Activated naive CD4-positive, alpha-beta T cell (primary cell): ENCODE measurements around the gene PLCH2.

ENCODE experiments used
- DNase-seq, 4 experiments: peaks; one replicate each; lab custom pipeline; 2025; lab: John Stamatoyannopoulos, UW

The PLCH2 gene

DNA sequence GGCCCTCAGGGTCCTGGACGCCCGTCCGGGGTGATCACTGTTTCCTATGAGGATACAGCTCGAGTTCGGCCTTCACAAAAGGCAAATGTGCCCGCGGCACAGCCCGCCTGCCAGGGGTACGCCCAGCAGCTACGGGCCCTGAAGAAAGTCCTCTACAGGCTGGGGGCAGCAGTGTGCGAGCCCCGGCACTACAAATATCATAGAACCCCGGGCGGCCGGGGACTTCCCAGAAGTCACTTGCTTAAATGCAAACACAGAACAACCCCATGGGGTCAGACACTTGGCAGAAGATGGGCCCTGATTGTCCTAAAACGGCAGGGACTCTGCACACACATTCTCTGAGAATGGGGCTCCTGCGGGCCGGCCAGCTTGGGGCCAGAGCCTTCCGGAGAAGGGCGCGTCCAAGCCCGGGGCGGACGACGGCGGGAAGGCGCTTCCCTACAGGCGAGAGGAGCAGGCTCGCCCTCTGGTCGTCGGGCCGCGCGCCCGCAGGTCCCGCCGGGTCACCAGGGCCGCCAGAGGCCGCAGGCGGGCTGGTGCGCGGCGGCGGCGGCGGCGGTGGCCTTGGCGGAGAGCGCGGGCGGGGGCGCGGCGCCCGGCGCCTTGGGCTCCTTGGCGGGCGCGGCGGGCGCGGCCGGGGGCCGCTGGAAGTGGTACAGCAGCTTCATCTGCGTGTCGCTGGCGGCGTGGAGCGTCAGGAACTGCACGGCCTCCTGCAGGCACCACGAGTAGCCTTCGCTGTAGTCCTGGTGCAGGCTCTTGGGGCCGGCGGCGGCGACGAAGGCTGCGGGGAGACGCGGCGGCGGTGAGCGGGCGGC lies 53.1 kb downstream of the PLCH2 start:
- DNase-seq: peak in 1 of 4 experiments; percentile 16

DNA sequence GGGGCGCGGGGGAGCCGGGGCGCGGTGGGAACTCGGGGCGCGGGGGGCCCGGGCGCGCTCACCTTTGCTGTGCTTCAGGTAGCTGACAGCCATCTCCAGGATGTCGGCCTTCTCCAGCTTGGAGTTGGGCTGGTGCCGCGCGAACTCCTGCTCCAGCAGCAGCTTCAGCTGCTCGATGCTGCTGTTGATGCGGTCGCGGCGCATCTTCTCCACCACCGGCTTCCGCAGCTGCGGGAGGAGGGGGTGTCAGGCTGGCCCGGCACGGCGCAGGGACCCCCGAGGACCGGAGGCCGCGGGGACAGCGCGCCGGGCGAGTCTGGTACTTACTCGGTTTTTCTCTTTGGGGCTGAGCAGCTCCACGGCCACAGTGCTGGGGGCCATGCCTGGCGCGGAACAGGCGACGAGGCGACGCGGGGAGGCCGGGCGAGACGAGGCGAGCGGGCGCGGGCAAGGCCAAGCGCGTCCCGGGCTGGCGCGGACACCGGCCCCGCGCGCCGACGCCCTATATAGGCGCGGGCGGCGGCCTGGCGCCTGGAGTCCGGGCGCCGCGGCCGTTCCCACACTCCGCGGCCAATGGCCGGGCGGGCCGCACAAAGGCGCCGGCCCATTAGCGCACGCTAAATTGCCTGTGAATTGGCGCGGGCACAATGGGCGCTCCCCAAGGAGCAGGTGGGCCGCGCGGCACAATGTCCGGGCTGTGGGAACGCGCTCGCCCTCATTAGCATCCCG lies 53.9 kb downstream of the PLCH2 start, which contains the start of gene HES5:
Gene HES5, minus strand, starts transcription at position 480 of the 729 bp plus-strand sequence. Its CDS starts 99 bp downstream, at position 381.
- DNase-seq: peak in 1 of 4 experiments; percentile 26

DNA sequence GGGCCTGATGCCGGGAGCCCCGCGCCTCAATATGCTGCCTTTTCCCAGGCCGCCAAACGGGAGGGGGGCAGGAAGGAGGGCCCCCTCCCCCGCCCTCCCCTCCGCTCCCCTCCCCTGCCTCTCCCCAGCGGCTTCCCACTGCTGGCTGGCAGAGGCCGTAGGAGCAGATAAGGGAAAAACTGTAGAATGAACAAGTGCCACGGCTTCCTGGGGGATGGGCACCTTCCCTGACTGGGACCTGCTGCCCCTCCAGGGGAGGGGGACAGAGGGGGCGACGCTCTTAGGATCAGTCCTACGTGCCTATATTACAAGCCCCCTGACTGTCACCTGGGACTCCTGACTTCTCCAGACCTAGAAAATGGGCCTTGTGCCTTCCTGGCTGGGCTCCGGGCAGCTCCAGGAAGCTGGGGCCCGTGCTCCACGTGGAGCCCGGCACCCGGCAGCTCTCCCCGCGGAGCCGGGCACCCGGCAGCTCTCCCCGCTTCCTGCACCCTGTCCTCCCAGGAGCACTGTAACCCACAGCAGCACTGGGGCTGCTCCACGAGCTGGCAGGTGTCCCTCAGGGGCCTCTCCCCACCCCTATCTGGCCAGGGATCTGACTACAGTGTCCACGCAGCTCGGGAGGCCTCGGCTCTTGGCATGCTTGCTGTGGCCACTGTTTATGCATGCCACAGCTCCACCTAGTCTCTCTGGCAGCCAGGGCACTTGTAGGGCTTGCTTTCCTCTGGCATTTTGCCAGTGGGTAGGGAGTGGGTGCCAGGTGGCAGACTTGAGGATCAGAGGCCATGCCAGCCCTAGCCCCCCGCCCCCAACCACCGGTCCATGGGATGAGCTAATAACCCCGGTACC lies 54.6 kb downstream of the PLCH2 start:
- no peak for DNase-seq

DNA sequence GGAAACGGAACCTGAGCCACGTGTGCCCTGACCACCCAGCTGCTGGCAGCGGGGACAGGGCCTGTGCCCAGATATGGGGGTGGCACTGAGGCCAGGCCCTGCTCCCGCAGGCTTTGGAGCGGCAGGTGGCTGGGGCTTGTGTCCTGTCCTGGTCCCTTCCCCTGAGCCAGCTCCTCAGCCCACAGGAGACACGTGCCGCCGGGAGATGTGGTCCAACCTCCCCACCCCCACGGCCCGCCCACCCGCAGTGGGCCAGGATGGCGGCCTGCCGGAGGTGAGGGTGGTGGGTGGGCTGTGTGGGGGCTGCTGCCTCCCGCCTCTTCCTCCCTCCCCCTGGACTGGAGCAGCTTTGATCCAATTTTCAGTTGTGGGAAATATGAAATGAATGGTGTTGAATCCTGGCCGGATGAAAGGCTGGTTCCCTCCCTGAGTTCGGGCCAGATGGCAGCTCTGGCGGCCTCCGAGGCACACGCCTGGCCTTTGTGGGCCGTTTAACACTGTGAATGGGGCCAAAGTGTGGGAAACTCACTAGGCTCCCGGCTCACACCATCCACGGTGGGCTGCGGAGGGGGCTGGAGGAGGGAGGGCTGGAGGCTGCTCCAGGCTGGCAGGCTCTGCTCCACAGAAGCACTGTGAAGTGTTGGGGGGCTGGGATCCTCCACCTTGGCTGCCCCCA lies 56.5 kb downstream of the PLCH2 start:
- no peak for DNase-seq

DNA sequence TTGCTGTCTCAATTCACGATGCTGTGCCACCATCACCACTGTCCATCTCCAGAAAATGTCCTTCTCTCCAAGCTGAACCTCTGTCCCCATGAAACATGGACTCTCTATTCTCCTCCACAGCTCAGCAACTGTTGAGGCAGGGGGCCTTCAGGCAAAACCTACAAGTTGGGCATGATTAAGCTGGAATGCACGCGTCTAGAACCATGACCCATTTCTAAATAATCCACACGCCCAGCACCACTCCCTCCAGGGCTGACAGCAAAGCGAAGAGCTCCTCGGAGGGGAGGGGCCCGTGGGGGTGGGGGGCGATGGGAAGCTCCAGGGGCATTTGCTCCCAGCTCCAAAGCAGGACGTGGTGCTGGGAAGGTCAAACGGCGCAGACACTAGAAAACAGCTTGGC lies 57.3 kb downstream of the PLCH2 start:
- DNase-seq: no peak

DNA sequence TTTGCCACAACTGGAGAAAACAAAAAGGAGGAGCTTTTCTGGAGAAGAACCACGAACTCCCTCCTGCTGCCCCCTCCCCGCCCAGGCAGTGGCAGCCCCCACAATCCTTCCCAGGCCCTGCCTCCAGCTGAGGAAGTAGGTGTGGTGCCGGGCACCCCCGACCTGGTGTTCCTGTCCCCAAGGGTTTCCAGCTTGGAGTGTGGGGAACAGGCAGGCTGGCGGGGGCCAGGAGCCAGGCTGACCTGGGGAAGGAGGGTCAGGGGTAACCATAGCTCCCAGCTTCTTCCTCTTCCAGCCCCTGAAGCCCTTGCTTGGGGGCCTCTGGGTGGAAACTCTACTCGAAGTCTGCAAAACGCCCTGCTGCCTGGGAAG lies 58.2 kb downstream of the PLCH2 start:
- no peak for DNase-seq

DNA sequence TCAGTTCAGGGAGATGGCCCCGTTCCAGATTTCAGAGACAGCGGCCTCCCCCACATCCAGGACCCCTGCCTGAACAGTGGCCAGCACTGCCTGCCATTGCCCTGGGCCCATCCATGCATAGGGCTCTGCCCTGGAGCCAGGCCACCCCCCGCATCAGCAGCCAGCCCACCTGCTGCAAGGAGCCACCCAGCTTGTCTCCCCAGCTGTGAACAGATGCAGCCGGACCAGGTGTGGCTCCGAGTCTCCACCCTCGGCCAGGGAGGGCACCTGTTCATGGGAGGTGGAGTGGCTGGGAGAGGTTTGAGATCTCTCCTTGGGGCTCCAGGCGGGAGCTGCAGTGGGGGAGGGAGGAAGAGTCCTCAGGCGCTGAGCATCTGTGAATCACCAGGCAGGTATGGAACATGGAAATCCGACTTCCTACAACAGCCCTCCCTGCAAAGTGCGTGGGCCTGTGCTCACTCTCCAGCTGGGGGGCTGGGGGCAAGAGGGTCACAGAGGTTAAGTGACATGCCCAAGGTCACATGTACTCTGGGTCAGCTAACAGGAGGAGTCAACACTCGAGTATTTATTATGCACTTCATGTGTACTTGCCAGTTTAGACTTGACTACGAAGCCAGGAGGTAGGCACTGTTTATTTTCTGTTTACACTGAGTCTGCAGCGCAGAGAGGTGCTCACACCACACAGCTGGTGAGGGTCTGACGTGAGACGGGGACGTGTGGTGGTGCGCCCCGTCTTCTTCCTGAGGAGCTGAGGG lies 58.8 kb downstream of the PLCH2 start:
- DNase-seq: no peak

DNA sequence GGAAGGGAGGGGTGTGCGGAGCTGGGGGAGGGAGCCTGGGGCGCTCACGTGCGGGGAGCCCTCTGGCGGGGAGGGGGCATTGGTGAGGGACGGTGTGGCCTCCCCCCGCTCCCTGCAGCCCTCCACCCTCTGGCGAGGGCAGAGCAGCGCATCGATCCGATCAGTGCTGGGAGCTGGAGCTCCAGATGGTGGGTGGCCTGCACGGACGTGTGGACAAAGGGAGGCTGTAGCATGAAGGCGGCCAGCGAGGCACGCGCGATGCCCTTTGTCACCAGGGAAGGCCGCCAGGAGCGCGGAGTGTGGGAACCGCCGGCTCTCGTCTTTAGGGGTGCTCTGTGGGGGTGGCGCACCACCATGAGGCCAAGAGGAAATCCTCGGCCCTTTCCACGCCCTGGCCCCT lies 59.4 kb downstream of the PLCH2 start:
- no peak for DNase-seq

DNA sequence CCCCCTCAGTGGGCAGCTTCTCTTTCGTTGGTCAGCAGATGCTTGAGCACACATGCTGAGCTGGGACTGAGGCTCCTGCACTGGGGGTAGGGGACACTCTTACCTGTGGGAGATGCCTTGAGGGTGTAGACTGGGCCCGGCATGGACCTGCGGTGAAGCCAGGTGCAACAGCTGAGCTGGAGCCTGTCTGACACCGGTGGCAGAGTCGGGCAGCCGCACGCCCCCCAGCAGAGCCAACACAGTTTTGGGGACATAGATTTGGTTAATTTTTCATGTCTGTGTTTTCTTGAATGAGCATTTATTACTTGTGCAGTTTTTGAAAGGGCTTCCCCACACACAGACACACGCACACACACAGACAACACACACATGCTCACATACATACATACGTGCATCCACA lies 59.9 kb downstream of the PLCH2 start:
- no peak for DNase-seq

DNA sequence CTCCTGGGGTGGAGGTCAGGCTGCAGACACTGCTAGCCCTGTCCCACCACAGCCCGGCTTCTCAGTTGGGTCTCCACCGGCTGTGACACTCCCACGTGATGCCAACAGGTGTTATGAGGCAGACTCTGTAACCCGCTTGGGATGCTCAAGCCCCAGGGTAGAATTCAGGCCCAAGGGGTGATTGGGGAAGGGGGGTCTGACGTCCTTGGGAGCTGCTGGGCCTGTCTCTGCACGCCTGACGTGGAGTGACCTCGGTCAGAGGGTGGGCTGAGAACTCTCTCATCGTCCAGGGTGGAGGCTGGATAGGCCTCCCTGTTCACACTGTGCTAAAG lies 61.7 kb downstream of the PLCH2 start:
- DNase-seq: no peak

DNA sequence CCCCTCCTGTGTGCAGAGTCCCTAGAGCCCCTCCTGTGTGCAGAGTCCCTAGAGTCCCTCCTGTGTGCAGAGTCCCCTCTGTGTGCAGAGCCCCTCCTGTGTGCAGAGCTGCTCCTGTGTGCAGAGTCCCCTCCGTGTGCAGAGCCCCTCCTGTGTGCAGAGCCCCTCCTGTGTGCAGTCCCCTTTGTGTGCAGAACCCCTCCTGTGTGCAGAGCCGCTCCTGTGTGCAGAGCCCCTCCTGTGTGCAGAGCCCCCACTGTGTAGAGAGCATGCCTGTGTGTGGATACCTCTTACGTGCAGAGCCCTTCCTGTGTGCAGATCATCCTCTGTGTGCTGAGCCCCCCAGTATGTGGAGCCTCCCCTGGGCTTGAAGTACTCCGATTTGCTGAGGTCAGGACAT lies 62.3 kb downstream of the PLCH2 start:
- no peak for DNase-seq

DNA sequence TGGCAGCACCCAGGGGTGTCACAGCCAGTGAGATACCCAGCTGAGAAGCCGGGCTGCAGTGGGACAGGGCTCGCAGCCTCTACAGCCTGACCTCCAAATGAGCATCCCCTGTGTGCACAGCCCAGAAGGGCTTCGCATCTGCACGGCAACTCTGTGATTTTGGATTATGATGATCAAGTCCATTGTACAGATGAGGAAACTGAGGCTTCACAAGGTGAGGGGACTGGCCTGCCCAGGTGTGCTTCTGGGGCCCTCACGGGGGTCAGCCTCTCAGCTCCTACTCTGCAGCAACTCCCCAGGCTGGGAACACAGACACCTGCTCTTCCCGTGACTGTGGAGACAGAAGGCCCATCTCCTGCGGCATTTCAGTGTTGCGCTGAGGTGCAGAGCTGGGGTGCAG lies 62.8 kb downstream of the PLCH2 start:
- DNase-seq: no peak

DNA sequence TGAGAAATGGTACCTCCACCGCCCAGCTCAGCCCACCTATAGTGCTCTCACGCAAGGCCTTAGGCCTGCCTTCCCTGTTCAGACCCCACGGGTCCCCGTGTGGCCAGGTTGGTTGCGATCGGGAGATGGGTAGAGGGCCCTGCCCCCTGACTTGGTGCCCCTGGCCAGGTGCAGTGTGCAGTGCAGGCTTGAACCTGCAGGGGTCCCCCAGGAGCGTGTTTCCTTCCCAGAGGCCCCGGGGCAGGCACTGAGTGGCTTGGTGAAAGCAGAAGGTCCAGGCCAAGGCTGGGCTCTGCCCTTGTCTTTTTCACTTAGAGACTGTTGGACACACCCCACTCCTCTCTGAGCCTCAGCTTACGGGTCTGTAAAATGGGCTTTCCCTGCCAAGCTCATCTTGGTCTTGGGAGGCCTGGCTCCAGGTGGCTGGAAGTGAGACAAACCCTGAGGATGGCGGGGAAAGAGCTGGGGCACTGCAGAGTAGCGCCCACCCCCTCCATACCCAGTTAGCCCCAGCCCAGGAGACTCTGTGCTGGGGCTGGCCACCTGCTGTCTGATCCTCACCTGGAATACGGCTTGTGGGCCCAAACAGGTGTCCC lies 63.3 kb downstream of the PLCH2 start:
- peak in 1 of 4 experiments; percentile 31 for DNase-seq

DNA sequence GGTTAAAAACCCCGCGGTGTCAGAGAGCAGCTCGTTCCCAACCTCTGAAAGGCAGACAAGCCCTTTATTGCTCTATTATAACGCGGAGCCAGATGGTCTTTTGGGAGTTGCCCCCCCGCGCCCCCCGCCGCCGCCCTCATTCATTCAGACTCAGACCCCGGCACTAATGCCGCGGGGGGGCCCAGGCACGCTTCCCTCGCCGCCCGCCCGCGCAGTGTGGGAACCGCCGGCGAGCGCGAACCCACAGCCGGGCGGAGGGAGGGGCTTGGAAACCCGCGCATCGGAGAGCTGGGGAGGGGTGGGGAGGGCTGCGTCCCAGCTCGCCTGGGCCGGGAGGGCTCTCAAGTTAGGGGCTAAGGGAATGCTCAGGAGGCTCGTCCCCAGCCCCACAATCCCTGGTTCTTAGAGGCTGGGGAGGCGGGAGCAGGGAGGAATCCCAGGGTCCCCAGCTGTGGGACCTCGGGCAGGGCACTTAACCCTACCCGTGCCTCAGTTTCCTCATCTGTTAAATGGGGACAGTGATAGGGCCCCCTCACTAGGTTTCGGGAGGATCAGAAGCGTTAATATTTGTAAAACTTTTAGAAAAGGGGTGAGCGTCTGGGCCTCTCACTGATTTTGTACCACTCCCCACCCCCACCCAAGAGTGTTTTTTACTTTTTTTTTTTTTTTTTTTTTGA lies 64.9 kb downstream of the PLCH2 start:
- no peak for DNase-seq

DNA sequence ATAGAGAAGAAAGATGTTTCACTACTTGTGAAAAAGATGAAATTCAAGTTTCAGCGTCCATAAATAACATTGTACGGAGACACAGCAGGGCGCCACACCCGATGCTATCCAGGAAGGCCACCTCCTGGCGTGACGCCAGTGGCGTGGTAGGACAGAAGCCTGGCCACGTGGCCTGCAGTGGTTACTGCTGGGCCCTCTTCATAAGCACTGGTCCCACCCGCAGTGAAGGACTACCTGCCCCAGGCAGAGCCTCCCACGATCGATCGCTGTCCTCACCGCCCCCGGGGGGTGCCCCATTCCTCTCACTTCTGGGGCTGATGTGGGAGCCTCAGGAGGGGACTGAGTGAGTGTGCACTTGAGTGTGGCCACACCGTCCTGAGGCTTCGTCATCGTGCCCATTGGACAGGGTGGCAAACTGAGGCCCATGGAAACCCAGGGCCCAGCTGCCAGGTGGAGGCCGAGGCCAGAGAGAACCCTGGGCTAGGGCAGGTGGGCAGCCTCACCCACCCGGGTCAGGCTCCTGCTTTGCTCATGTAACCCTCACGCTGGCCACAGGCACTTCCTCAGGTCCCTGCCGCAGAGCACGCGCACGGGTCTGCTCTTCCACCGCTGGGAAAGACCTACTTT lies 65.6 kb downstream of the PLCH2 start:
- no peak for DNase-seq

DNA sequence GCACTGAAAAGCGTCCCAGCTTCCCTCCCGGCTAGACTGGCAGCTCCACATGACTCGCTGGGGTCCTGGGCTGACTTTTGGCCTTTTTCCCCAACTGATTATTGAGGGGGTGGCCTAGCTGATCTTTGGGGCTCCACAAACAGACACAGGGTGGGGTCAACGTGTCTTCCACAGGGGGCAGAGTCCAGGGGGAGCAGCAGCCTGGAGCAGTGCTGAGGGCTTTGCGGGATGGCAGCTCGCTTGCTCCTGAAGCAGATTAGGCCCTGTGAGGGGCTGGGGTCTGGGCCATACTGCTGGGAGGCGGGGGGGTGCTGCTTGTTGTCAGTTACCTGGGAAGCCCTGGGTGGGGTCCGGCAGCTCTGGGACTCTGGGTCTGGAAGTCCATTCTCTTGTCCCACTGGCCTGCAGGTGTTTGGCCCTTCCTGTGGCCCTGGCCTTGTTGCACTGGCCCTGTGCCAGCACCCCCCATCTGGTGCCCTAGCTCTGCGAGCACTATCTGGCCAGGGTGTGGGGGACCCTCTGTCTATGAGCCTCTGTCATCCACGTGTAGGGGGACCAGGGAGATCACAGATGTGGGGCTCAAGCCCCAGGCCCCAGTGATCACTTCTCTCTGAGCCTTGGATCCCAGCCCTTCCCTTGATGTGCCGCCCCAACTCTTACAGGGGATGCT lies 66.3 kb downstream of the PLCH2 start:
- DNase-seq: no peak

DNA sequence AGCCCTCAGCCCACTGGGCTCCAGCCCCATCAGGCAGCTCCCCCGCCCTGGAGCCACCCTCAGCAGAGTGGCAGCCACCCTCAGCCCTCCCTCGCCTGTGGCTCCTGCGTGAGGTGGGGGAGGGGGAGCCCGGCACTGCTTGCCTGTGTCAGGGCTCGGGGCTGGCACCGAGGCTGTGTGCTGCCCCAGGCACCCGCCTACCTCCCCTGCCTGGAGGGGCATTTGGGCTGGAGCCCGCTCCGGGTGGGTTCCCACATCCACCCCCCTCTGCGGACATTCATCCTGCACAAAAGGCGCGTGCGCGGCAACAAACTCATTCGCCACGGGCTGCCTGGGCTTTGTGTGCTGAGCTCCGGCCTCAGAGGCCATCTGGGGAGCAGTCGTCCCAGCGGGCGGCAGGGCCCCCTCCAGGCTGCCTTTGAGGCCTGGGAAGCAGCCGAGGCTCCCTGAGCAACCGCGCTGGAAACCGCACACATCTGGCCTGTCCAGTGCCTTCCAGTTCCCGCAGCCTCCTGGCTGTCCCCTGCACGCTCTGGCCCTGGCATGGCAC lies 67.5 kb downstream of the PLCH2 start:
- DNase-seq: peak in 2 of 4 experiments; percentile 43 to 67

DNA sequence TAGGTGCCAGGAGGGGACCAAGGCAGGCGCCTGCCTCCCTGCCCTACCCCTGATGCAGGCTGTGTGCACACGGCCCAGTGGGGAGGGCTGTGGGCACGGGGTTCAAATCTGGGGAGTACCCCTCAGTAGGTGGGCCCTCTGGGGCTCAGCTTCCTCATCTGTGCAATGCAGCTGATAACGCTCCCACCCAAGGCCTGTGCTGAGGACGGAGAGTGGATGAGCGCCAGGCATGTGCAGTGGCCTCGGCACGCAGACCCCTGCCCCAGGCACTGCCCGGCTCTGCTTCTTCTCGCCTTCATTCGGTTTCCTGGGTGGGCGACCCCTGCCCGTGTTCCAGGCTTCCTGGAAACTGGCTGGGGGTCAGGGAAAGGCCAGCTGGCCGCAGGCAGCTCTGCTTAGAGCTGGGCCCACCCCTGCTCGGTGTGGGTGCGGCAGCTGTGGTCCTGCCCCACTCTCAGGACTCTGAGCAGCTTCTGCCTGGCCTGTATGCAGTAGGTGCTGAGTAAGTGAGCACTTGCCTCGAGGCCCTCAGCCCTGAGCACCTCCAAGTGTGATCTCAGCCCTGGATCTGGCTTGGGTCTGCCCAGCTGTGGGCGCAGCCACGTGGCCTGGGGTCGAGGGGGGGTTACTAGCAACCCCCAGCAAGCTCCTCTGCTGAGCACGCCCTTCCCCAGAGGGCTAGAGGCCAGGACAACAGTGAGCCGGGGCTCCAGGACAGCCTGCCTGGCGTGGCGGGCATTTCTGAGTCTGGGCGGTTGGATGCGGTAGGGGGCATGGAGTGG lies 68.2 kb downstream of the PLCH2 start:
- DNase-seq: no peak
